NCI-H748 treated with DMSO at 0.1 percent for 48 hours (cell line): ENCODE data around the gene DMXL1.
"Not testable (repeated sequence)": the region's sequence is repeated elsewhere in the genome, so short reads cannot be mapped to it uniquely, and the experiment has no call there.

Experiments
- DNase-seq: peaks from one replicate; lab custom pipeline; 2025; lab: John Stamatoyannopoulos, UW

The DMXL1 gene

GRCh38 chr5:119131530-119132304 lies 60.8 kb downstream of the DMXL1 start:
- no peak for DNase-seq

DNA sequence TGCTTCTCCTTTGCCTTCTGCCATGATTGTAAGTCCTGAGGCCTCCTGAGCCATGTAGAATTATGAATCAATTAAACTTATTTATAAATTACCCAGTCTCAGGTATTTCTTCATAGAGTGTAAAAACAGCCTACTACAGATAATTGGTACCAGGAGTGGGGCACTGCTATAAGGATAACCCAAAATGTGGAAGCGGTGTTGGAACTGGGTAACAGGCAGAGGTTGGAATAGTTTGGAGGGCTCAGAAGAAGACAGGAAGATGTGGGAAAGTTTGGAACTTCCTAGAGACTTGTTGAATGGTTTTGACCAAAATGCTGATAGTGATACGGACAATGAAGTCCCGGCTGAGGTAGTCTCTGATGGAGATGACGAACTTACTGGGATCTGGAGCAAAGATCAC lies 64.9 kb downstream of the DMXL1 start:
- not testable (repeated sequence) for DNase-seq

DNA sequence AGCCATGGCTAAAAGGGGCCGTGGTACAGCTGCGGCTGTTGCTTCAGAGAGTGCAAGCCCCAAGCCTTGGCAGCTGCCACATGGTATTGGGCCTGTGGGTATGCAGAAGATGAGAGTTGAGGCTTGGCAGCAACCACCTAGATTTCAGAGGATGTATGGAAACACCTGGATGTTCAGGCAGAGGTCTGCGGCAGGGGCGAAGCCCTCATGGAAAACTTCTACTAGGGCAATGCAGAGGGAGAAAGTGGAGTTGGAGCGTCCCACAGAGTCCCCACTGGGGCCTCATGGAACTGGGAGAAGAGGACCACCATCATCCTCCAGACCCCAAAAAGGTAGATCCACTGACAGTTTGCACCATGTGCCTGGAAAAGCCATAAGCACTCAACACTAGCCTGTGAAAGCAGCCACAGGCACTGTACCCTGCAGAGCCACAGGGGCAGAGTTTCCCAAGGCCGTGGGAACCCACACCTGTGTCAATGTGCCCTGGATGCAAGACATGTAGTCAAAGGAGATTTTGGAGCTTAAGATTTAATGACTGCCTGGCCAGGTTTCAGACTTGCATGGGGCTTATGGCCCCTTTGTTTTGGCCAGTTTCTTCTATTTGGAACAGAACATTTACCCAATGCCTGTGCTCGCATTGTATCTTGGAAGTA lies 65.9 kb downstream of the DMXL1 start:
- DNase-seq: no peak

GRCh38 chr5:119153629-119154028 lies 82.7 kb downstream of the DMXL1 start:
- no peak for DNase-seq

- no peak for DNase-seq
Measured at GRCh38 chr5:119158144-119158543, 87.3 kb downstream of the DMXL1 start.

DNA sequence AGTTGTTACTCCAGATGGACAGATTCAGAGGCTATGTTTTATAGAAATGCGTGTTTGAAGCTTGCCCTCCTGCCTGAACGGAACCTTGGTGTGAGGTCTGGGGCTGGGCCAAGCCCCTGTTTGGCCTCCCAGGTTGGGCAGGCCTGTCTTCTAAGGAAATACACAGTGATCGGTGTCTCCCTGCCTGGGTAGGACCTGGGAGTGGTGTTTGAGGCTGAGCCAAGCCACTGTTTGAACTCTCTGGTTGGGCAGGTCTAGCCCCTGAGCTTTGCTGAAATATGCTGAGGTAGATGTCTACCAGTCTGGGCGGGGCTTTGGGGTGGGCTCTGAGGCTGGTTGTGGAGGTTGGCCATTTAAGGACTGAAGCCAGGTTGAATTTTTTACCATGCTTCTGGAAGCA lies 90.5 kb downstream of the DMXL1 start:
- DNase-seq: no peak

- DNase-seq: no peak
Measured at GRCh38 chr5:119166026-119166425, 95.1 kb downstream of the DMXL1 start.

- DNase-seq: no peak
Measured at GRCh38 chr5:119168401-119168800, 97.5 kb downstream of the DMXL1 start.

GRCh38 chr5:119171686-119172085 lies 100.8 kb downstream of the DMXL1 start:
- DNase-seq: no peak

DNA sequence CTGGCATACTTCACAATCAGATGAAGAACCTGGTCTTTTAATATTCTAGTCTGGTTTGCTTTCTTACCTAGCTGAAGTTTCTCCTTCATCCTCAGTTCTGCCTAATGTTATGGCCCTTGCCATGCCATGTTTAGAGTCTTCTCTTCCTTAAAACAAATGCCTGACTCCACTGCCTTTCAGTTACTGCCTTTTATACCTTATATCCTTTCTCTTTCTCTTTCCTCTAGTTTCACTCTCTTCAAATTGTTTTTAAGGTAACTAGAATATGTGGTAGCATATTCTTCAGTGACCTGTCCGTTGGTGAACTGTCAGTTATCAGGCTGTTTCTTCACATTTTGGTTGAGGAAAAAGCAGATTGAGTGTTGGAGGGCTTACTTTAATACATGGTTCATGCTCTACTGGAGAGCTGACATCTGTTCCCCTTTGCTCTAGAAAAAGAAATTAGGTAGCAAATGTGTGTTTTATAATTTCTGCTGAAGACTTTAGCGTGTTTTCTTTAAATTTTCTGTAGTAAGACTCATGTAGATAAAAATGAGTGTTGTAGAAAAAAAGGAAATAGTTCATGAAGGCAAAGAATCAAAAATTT lies 103.8 kb downstream of the DMXL1 start:
- no peak for DNase-seq

DNA sequence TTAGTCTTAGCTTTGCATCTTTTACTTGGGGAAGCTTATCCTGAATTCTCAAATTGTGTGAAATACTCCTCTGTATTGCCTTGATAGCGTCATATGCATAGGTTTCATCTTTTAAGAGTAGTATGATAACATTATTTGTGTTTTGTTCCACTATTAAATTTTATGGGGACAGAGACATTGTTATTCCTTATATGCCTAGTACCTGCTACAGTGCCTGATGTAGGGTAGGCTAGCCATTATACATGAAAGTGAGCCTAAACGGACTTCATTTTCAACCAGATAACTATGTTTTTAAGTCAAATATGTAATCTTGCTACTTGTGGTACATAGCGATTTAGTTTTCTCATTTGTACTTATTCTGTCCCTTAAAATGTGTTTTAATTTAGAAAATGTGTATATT lies 105.9 kb downstream of the DMXL1 start:
- no peak for DNase-seq

DNA sequence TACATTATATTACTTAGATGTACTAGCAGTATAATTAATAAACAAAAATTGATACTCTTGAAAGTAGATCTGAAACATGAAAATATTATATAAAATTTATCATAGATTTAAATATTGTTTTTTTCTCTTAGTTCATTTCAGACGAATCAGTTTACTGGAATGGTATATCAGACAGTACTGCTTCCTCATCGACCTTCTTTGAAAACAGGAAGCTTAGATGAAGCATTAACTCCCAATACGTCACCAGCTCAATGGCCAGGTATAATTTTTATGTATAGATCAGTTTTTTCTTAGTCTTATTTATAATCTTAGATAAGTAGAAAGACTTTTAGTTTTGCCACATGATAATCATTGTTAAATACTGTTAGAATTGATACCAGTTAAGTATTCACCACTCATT lies 106.3 kb downstream of the DMXL1 start:
- no peak for DNase-seq

- DNase-seq: no peak
Measured at GRCh38 chr5:119178435-119178834, 107.5 kb downstream of the DMXL1 start.

DNA sequence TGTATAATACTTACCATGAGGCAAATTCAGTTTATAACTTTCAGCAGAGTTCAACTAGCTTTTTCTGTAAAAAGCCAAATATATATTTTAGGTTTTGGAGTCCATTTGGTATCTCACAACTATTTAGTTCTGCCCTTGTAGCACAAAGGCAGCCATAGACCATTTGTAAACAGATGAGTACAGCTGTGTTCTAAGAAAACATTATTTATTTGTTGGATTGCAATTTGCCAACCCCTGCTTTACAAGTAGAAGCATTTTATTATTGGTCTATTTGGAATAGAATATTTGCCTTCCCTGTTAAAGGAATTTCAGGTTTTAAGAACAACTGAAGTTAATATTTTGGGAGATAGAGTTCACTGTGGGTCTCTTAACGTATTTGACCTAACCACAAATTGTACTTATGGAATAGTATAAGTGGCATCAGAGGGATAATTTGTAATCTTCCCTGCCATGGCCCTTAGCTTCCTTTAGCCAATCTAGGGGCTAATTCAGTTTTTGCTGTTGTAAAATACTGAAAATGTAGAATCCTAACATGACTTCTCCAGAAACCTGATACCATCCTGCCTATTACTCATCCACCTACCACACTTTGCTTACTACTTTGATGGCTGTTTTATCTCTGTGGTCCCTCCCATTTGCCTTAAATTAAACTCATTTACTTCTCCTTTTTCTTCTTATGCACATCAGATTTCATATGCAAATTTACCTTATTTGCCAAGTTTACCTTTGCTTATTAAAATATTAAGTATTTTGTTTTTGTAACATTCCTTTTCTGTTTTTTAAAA lies 109.2 kb downstream of the DMXL1 start:
- no peak for DNase-seq

GRCh38 chr5:119185512-119185911 lies 114.6 kb downstream of the DMXL1 start:
- DNase-seq: not testable (repeated sequence)

- DNase-seq: no peak
Measured at GRCh38 chr5:119187776-119188529, 117.1 kb downstream of the DMXL1 start.

DNA sequence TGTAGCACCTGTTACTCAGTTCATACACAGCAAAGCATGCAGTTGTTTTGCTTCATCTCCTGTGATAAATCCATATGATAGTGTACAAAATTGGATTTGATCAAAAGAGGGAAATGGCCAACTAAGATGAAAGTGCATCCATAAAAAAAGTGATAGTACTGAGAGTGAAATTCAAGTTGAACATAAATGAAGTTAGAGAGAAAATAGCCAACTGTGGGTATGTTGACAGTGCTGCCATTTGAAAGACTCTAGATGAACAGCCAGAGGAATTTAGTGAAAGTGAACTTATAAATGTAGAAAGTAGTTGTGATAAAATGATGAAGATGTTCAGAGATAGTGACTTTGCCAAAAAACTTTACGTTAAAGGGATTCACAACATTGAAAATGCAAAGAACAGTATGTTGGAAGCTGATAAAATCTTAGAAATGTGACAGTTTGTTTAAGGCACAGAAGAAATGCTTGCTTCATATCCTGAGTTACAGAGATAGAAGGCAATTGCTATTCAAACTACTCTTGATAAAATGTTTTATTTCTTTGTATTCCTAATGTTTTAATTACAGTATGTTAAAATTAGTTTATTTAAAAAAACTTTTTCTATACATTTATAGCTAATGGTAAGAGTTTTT lies 119.7 kb downstream of the DMXL1 start:
- no peak for DNase-seq

DNA sequence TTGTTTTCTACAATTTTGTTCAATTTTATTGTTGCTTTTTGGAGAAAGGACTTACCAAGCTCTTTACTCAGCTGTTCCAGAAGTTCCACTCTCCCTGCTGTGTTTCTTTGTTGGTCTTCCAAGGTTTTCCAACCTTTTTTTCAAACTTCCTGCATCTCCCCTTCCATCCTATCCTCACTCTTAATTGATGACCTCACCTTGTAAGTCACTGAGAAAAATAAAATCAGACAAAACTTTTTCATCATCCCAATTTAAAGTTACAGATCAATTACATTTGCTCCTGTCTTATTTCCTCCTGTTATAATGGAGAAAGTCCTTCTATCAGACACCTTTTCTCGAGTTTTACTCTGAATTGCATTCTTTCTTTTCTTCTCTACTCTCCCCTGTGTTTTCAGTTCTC lies 121.1 kb downstream of the DMXL1 start:
- DNase-seq: no peak

DNA sequence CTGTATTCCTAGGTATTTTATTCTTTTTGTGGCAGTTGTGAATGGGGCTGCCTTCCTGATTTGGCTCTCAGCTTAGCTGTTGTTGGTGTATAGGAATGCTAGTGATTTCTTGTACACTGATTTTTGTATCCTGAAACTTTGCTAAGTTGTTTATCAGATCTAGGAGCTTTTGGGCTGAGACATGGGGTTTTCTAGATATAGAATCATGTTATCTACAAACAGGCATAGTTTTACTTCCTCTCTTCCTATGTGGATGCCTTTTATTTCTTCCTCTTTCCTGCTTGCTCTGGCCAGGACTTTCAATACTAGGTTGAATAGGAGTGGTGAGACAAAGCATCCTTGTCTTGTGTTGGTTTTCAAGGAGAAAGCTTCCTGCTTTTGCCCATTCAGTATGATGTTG lies 129.9 kb downstream of the DMXL1 start:
- DNase-seq: no peak

- no peak for DNase-seq
Measured at GRCh38 chr5:119207105-119207504, 136.2 kb downstream of the DMXL1 start.

- DNase-seq: no peak
Measured at GRCh38 chr5:119212026-119212425, 141.1 kb downstream of the DMXL1 start.
